B cell (primary cell): ENCODE measurements around the gene EFCC1. TPM values are rescaled to one million over a fixed set of nuclear protein-coding genes. Genes with fewer than 3 reads are reported as not detected.

Source experiments
- ATAC-seq: fragments of 200-7000 bp; cut with Tn5 transposase; one replicate; pipeline ENCODE4 v1.10.0; 2021; ENCODE audit warnings: low read depth, mild to moderate bottlenecking, moderate number of reproducible peaks, moderate library complexity
- CTCF ChIA-PET: fragments of 350-600 bp; sonication (Branson Sonifier 250); formaldehyde crosslinking; loops from one replicate; lab custom pipeline; 2021; ENCODE audit warnings: antibody characterized with exemption, inconsistent platforms; lab: Charles Lee
- POLR2A ChIA-PET: fragments of 350-600 bp; sonication (Branson Sonifier 250); formaldehyde crosslinking; loops from one replicate; lab custom pipeline; 2021; ENCODE audit warnings: antibody characterized with exemption; lab: Charles Lee
- DNase-seq: peaks from one replicate; pipeline ENCODE4 v3.0.0; 2013
- H2AFZ ChIP-seq: 2 replicates; pipeline ENCODE4 v1.6.1; 2012; ENCODE audit warnings: mild to moderate bottlenecking, low read depth, low read length; ENCODE audit not compliant: insufficient read depth, poor library complexity, severe bottlenecking
- H3K27ac ChIP-seq, 2 donors: 1 replicate in 1 of 2; 2 replicates in 1 of 2; pipeline ENCODE4 v1.5.1; 2012 to 2013; ENCODE audit warnings: low read length in 2 of 2, mild to moderate bottlenecking in 2 of 2, moderate library complexity in 1 of 2
- H3K27me3 ChIP-seq, 4 experiments: fragments of 200-600 bp in 1 of 4; sonication (generic) in 1 of 4; replicated peaks in 1 of 4; 1 replicate in 2 of 4; 2 replicates in 2 of 4; pipeline versions ENCODE4 v1.6.1 to v1.7.0; 2013 to 2016; ENCODE audit warnings: low read length in 3 of 4, mild to moderate bottlenecking in 2 of 4, mixed read lengths in 1 of 4, moderate library complexity in 1 of 4; ENCODE audit not compliant: insufficient read depth in 4 of 4, control insufficient read depth in 3 of 4; ENCODE audit errors: control extremely low read depth in 1 of 4
- H3K36me3 ChIP-seq, 2 experiments: replicated peaks in 1 of 2; 1 replicate in 1 of 2; 2 replicates in 1 of 2; pipeline versions ENCODE4 v1.6.1 to v1.7.1; 2013; ENCODE audit warnings: low read length in 1 of 2; ENCODE audit not compliant: insufficient read depth in 2 of 2, control insufficient read depth in 1 of 2; ENCODE audit errors: control extremely low read depth in 1 of 2, extremely low read depth in 1 of 2
- H3K4me1 ChIP-seq, 2 donors: fragments of 200-600 bp in 1 of 2; sonication (generic) in 1 of 2; 1 replicate in 1 of 2; 2 replicates in 1 of 2; pipeline versions ENCODE4 v1.5.1 to v1.6.1; 2013 to 2017; ENCODE audit warnings: low read length in 2 of 2; ENCODE audit not compliant: control insufficient read depth in 2 of 2, insufficient read depth in 2 of 2
- H3K4me2 ChIP-seq: replicated peaks from 2 replicates; pipeline ENCODE3; 2012; ENCODE audit warnings: mild to moderate bottlenecking, low read depth, low read length; ENCODE audit not compliant: poor library complexity, severe bottlenecking
- H3K4me3 ChIP-seq, 5 experiments: fragments of 200-600 bp in 1 of 5; sonication (generic) in 1 of 5; 1 replicate in 3 of 5; 2 replicates in 2 of 5; pipeline versions ENCODE4 v1.5.1 to v1.7.0; 2011 to 2016; ENCODE audit warnings: low read length in 4 of 5, mild to moderate bottlenecking in 4 of 5, low read depth in 2 of 5, control low read depth in 1 of 5, moderate library complexity in 1 of 5; ENCODE audit not compliant: insufficient read depth in 1 of 5; ENCODE audit errors: control extremely low read depth in 1 of 5, extremely low read depth in 1 of 5
- H3K79me2 ChIP-seq: fragments of 200-600 bp; sonication (generic); one replicate; pipeline ENCODE4 v1.6.0; 2016; ENCODE audit warnings: low read length; ENCODE audit not compliant: control insufficient read depth, insufficient read depth
- H3K9ac ChIP-seq: fragments of 200-600 bp; sonication (generic); 2 replicates; pipeline ENCODE4 v1.6.1; 2017; ENCODE audit warnings: mild to moderate bottlenecking, low read length, moderate library complexity
- H3K9me3 ChIP-seq, 3 donors: one replicate each; pipeline versions ENCODE4 v1.6.1 to v1.7.1; 2013; ENCODE audit warnings: low read length in 2 of 3; ENCODE audit not compliant: control insufficient read depth in 2 of 3, insufficient read depth in 1 of 3; ENCODE audit errors: control extremely low read depth in 1 of 3
- H4K20me1 ChIP-seq: 2 replicates; pipeline ENCODE4 v1.6.0; 2012; ENCODE audit warnings: mild to moderate bottlenecking, low read length; ENCODE audit not compliant: insufficient read depth, control insufficient read depth, poor library complexity, severe bottlenecking
- H3K27ac Mint-ChIP-seq: one replicate; pipeline ENCODE4 v1.8.0; 2021; ENCODE audit warnings: mixed read lengths
- H3K27me3 Mint-ChIP-seq: one replicate; pipeline ENCODE4 v1.8.0; 2021; ENCODE audit warnings: mixed read lengths
- H3K4me1 Mint-ChIP-seq: one replicate; pipeline ENCODE4 v1.8.0; 2021; ENCODE audit warnings: mixed read lengths
- H3K4me3 Mint-ChIP-seq: one replicate; pipeline ENCODE4 v1.8.0; 2021; ENCODE audit warnings: mixed read lengths
- H3K9me3 Mint-ChIP-seq: one replicate; pipeline ENCODE4 v1.8.0; 2022; ENCODE audit warnings: mixed read lengths; ENCODE audit not compliant: insufficient read depth
- CTCF ChIP-seq: fragments of 200-600 bp; IDR thresholded peaks from one replicate; pipeline ENCODE4 v1.8.0; 2022; ENCODE audit warnings: antibody characterized with exemption, mild to moderate bottlenecking
- EZH2 ChIP-seq: IDR thresholded peaks from 2 replicates; pipeline ENCODE4 v1.6.1; 2012; ENCODE audit warnings: borderline replicate concordance, low read depth, mild to moderate bottlenecking, moderate library complexity, low read length; ENCODE audit not compliant: insufficient read depth, poor library complexity, severe bottlenecking
- WGBS: methylation state at CpG from one replicate; pipeline ENCODE4 v1.1.5; 2013; ENCODE audit warnings: missing lambda C conversion rate; ENCODE audit not compliant: insufficient coverage; 5-methylcytosine and 5-hydroxymethylcytosine counted together
- intact Hi-C: fragments of 100-400 bp; cut with micrococcal nuclease; formaldehyde crosslinking; loops from one replicate; pipeline ENCODE4 v1.10.0; 2022
- polyA plus RNA-seq: library from polyadenylated mRNA; depleted of rRNA; stranded (reverse); fragments of >200 nt; gene quantifications from 2 replicates; pipeline ENCODE4 v1.2.3, GENCODE V29; 2012
- total RNA-seq, 2 donors: library from RNA; stranded (reverse); fragments of 120-200 nt in 1 of 2; gene quantifications; 1 replicate in 1 of 2; 2 replicates in 1 of 2; pipeline versions ENCODE4 v1.2.3 to v1.2.4, GENCODE V29; 2013 to 2022

EFCC1 gene
- total and polyA plus RNA-seq, 2 donors (not counting 1 experiment from before 2014, with no cell fraction given), result 0.06 TPM; not detected in 1

GRCh38 chr3:129018751-129019150 is 17.6 kb downstream of the EFCC1 start:
- Histone ChIP-seq H3K27ac (no peak overlapping the region), H3K36me3 (no peaks in the 10 kb centered on the region), H3K9ac (no peak overlapping the region), H3K9me3 (peaks cover 0 to 15% (median 0%) of the 10 kb centered on the region in 3 donors), H3K4me2 (no peak overlapping the region), H3K79me2 (no peaks in the 10 kb centered on the region), H3K4me3 (no peak overlapping the region), H3K27me3 (no peaks in the 10 kb centered on the region), H3K4me1 (peaks cover 33 to 35% of the 10 kb centered on the region in 2 donors), H2AFZ (no peak overlapping the region), H4K20me1 (no peaks in the 10 kb centered on the region)
- POLR2A ChIA-PET, result no interaction called here
- CTCF ChIA-PET, result interaction anchor here (0.6 to 9.1 kb wide), 5 partner anchors 8 to 304 kb away, joined by 3 to 134 read pairs (median 27); no protein-coding TSS in a partner anchor
- H3K9me3 Mint-ChIP-seq, result no peaks in the 10 kb centered on the region
- no peak for TF ChIP-seq CTCF
- no peak for TF ChIP-seq EZH2
- intact Hi-C loops, result no loop called here
- ATAC-seq (no peak), DNase-seq (no peak)
- H3K4me1 Mint-ChIP-seq, result peaks cover 41% of the 10 kb centered on the region
- no peak overlapping the region for H3K27ac Mint-ChIP-seq
- 99% methylated on average over 7 of the region's 9 CpGs for WGBS
- no peak overlapping the region for H3K4me3 Mint-ChIP-seq
- H3K27me3 Mint-ChIP-seq, result no peaks in the 10 kb centered on the region

GRCh38 chr3:129019266-129019665 is 18.2 kb downstream of the EFCC1 start:
- H3K79me2 ChIP-seq, result no peaks in the 10 kb centered on the region
- H2AFZ ChIP-seq, result no peak overlapping the region
- CTCF ChIA-PET, result interaction anchor here (0.6 to 9.1 kb wide), 3 partner anchors 13 to 228 kb away, joined by 4 to 134 read pairs (median 5); no protein-coding TSS in a partner anchor
- H3K4me3 ChIP-seq, result no peak overlapping the region
- no peak overlapping the region for H3K27ac ChIP-seq
- no CpG with 5 or more reads among the region's 3 CpGs for WGBS
- DNase-seq (no peak), ATAC-seq (no peak)
- H3K36me3 ChIP-seq, result no peaks in the 10 kb centered on the region
- H3K4me1 Mint-ChIP-seq, result peaks cover 41% of the 10 kb centered on the region
- POLR2A ChIA-PET, result no interaction called here
- H3K9me3 ChIP-seq, result peaks cover 0 to 14% (median 0%) of the 10 kb centered on the region in 3 donors
- TF ChIP-seq CTCF (no peak), EZH2 (no peak)
- no peak overlapping the region for H3K4me3 Mint-ChIP-seq
- peaks cover 33 to 35% of the 10 kb centered on the region in 2 donors for H3K4me1 ChIP-seq
- intact Hi-C loops, result no loop called here
- no peak overlapping the region for H3K9ac ChIP-seq
- H3K4me2 ChIP-seq, result no peak overlapping the region
- no peaks in the 10 kb centered on the region for H4K20me1 ChIP-seq
- H3K27ac Mint-ChIP-seq, result no peak overlapping the region
- H3K27me3 Mint-ChIP-seq, result no peaks in the 10 kb centered on the region
- no peaks in the 10 kb centered on the region for H3K9me3 Mint-ChIP-seq
- no peaks in the 10 kb centered on the region for H3K27me3 ChIP-seq
